HG02642 (cell line): ENCODE results near the gene PARG.
"Not testable (repeated sequence)": the region's sequence is repeated elsewhere in the genome, so short reads cannot be mapped to it uniquely, and the experiment has no call there.

Source experiments
- ATAC-seq: cut with Tn5 transposase; IDR thresholded peaks from one replicate; pipeline ENCODE4 v1.9.1; 2021; ENCODE audit warnings: mild to moderate bottlenecking; ENCODE audit not compliant: unreplicated experiment, poor library complexity

Gene PARG

GRCh38 chr10:49941447-49942338 lies at the start of gene PARG, which contains the start of gene TIMM23B:
Gene PARG, minus strand, starts transcription at chr10:49942027. Its CDS starts 302 bp downstream, at chr10:49941725.
Gene TIMM23B, plus strand, starts transcription at chr10:49942053. Its CDS starts 142 bp downstream, at chr10:49942195.
- peak; percentile 73 for ATAC-seq

DNA sequence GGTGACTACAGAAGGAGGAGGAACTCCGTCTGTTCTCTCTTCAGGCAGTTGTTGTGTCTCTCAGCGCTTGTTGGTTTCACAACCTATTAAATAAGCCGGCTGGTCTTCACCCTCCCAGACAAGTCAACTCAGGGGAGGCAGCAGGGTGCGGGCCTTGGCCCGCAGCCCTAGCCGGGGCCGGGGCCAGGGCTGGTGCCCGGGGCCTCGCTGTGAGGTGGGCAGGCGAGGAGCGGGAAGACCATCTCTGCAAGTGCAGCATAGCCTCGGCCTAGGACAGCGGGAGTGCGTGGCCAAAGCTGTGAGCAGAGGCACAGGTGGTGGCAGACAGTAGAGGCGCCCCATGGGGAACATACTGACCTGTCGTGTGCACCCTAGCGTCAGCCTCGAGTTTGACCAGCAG lies 46.5 kb upstream of the PARG start, which contains the start of gene AGAP6:
AGAP6 (plus strand) TSS at position 31 of the 400 bp plus-strand sequence; CDS start at position 341, 310 bp downstream.
- not testable (repeated sequence) for ATAC-seq

DNA sequence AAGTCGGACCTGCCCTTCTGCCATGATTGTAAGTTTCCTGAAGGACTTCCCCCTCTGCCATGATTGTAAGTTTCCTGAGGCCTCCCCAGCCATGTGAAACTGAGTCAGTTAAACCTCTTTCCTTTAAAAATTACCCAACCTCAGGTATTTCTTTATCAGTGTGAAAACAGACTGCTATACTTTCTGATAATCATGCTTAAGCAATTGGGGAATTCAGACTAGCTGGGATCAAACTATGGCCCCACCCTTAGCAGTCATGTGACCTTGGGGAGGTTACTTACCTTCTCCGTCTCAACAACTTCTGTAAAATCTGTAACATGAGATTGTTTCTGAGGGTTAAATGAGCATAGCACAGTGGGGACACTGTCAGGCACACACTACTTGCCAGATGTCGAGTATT lies 45.4 kb upstream of the PARG start:
- ATAC-seq = not testable (repeated sequence)

- not testable (repeated sequence) for ATAC-seq
These were observed 35.9 kb upstream of the PARG start for GRCh38 chr10:49977756-49978155.

DNA sequence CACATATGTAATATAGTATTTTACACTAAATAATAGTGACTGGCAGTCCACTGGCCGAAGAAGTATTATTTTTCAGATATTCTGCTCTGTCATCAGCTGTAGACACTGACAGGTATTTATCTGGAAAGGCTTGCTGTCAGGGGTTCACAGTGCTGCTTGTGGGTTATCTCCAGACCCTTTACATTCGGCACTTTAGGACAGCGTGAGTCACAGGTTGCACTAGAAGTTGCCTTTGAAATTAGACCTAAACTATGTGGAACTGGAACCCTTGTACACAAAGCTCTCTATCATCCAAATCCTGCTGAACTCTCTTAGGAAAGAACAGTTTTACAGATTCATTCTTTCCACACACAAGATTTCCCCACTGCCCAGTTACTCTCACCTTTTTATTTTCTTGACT lies 30.3 kb upstream of the PARG start:
- not testable (repeated sequence) for ATAC-seq

GRCh38 chr10:49971466-49971865 lies 29.6 kb upstream of the PARG start:
- not testable (repeated sequence) for ATAC-seq

- not testable (repeated sequence) for ATAC-seq
These were observed 28.6 kb upstream of the PARG start for GRCh38 chr10:49970331-49970857.

DNA sequence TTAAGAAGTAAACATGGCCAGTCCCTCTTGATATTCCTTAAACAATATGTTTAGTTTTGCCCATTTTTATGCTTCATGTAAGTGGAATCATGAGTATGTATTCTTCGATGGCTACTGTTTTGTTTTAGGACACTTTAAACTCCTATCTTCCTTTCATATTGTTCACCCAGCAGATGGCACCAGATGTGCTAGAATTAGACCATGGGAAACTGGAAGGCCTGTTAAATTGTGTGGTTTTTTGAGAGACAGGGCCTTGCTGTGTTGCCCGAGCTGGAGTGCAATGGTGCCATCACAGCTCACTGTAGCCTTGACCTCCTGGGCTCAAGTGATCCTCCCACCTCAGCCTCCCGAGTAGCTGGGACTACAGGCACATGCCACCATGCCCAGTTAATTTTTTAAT lies 11.3 kb upstream of the PARG start:
- ATAC-seq = not testable (repeated sequence)

DNA sequence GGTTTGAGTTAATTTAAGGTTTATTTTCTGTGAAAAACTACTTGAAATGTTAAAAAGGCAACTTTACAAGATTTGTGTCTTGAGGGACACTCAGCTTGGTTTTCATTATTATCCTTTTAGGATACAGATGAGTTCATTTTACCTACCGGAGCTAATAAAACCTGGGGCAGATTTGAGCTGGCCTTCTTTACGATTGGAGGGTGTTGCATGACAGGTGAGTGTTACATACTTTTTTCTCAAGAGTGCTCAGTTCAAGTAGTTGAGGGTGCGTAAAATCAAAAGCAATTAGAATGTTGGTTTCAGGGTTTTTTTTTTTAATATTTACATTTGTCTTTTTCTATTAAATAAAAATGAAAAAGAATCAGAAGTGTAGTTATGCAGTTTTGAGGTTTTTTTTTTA lies 10.2 kb upstream of the PARG start:
- ATAC-seq = not testable (repeated sequence)

DNA sequence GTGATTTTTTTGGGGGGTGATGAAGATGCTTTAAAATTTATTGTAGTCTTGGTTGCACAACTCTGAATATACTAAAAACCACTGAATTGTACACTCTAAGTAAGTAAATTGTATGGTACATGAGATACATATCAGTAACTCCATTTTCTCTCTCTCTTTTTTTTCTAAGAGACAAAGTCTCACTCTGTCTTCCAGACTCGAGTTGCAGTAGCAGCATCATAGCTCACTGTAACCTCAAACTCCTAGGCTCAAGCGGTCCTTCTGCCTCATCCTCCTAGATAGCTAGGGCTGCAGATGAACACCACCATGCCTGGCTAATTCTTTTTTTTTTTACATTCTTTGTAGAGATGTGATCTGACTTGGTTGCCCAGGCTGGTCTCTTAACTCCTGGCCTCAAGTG lies 6.9 kb upstream of the PARG start:
- not testable (repeated sequence) for ATAC-seq

DNA sequence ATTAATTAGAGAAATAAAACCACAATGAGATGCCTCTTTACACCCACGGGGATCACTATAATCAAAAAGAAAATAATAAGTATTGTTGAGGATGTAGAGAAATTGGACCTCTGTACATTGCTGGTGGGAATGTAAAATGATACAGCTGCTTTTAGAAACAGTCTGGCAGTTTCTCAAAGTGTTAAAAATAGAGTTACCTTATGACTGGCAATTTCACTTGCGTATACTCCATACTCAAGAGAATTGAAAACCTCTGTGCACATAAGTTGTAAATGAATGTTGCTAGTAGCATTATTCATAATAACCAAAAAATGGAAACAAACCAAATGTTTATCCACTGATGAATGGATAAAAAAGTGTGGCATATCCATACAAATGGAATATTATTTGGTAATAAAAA lies 6.3 kb upstream of the PARG start:
- ATAC-seq = peak; percentile 80

DNA sequence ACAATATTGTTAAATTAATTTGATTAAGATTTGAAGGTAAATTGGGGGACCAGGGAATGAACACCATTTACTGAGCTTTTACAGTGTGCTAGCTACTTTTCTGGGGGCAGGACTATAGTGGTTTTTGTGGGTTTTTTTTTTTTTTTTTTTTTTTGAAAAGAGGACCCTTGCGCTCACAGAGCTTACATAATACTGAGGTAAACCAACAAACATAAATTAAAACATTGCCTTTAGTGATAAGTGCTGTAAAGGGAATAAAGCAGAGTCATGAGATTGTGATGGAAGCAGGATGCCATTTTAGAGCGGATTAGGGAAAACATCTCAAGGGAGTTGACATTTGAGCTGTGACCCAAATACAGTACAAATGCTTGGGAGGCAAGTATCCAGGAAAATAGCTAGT lies 1.8 kb upstream of the PARG start:
- ATAC-seq = not testable (repeated sequence)

GRCh38 chr10:49942339-49942705 lies 495 bp upstream of the PARG start:
- ATAC-seq = peak; percentile 19

GRCh38 chr10:49931959-49932728 lies 9.7 kb downstream of the PARG start:
- ATAC-seq = not testable (repeated sequence)

DNA sequence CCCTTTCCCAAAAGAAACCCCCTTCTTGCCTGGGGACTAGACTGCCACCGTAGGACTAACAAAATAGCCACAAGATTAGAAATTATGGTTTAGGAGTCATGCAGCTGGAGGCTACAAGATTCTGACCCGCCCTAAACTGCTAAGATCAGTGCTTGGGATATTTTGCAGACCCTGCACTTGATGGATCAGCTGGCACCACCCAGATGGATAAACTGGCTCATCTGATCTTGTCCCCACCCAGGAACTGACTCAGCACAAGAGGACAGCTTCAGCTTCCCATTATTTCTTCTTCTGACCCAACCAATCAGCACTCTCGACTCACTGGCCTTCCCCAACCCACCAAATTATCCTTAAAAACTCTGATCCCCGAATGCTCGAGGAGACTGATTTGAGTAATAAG lies 10.6 kb downstream of the PARG start:
- ATAC-seq = not testable (repeated sequence)

GRCh38 chr10:49923572-49923971 lies 18.3 kb downstream of the PARG start:
- ATAC-seq = not testable (repeated sequence)

DNA sequence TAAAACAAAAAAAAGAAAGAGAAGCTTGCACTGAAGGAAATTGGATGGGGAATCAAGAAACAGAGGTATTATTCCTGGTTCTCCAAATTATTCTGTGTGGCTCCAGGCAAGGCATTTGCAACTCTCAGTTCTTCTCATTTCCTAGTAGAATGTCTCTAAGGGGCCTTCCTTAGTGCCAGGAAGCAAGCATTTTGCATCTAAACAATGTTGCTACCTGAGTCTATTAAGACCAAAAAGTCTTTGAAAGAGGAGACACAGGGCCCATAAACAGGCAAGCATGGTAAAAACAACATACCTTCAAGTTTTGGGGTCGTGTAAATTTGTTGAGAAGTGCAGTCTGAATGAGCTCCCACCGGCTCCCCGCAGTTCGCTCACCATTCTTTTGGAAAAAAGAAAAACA lies 19.8 kb downstream of the PARG start:
- ATAC-seq = not testable (repeated sequence)

GRCh38 chr10:49917927-49918326 lies 23.9 kb downstream of the PARG start:
- not testable (repeated sequence) for ATAC-seq

DNA sequence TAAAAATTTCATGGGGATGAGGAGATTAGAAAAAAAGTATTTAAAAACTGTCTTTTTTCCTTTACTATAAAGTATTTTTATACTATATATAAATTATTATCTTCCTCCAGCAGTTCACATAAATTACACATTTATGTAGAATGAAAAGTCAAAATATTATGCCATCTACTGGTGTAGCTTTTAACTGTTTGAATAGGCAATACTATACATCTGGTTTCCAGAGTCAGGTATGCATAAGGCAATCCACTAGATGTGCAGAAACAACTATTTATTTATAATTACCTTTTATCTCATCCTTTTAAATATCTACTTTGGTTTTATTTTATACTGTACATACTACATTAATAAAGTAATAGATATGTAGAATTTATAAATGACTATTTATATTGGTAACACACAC lies 25.4 kb downstream of the PARG start:
- ATAC-seq = not testable (repeated sequence)

GRCh38 chr10:49910295-49910694 lies 31.5 kb downstream of the PARG start:
- not testable (repeated sequence) for ATAC-seq
